ENCODE measurements around the gene SFMBT1. TPM values are rescaled to one million over a fixed set of nuclear protein-coding genes. Genes with fewer than 3 reads are reported as not detected.
"Not testable (repeated sequence)": the region's sequence is repeated elsewhere in the genome, so short reads cannot be mapped to it uniquely, and the experiment has no call there.

SFMBT1 gene
- total RNA-seq, 1 donor from 2014 or later = 8.4 TPM

DNA sequence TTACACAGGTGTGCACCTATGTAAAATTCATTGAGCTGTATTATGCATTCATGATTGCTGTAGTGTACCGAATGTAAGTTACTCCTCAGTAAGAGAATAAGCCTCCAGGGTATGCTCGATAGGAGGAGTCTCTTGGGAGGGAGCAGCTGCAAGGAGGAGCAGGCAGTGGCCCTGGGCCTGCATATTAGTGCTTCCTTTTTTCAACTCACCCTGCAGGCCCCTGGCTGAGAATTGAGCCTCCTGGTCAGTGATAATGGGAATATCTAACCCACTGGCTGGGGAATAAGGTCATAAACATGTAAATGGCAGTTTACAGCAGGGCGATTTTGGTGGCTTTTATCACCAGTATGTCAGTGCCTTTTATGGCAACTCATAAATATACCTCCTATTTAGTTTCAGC is 21.7 kb upstream of the SFMBT1 start:
- Mint-ChIP-seq H3K4me1 (ENCODE audit: low read depth) (peaks cover 4% of the 10 kb centered on the region), H3K4me3 (ENCODE audit: unreplicated experiment) (no peak overlapping the region), H3K27me3 (ENCODE audit: low read depth) (peaks cover 19% of the 10 kb centered on the region), H3K36me3 (ENCODE audit: low read depth) (no peaks in the 10 kb centered on the region), H3K27ac (ENCODE audit: unreplicated experiment) (no peak overlapping the region), H3K9me3 (ENCODE audit: low read depth) (peaks cover 3% of the 10 kb centered on the region)
- no peak for TF ChIP-seq CTCF (IDR thresholded peaks at IDR 0.05)
- no peak for DNase-seq (ENCODE audit: low spot score)

DNA sequence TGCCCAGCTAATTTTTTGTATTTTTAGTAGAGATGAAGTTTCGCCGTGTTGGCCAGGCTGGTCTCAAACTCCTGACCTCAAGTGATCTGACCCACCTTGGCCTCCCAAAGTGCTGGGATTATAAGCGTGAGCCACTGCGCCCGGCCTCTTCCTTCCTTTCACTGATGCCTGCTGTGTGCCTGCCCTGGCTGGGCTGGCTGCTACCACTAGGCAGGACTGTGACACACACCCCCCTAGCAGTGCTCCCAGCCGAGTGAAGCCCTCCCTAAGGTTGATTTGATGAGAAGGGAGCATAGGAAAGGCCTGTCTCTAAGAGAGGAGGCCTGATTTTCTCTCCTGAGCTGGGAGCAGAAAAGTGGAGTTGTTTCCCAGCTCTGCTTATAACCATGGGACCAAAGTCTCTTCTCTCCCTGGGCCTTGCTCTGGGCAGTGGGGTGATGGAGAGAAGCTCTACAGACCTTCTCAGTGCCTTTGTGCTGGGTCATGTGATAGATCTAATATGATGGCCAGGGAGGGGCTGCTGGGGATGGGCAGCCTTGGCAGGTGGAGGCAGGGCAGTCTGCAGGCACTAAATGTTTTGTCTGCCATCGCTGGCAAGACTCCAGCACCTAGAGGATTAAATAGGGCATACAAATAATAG is 20.1 kb upstream of the SFMBT1 start:
- no peak for DNase-seq (ENCODE audit: low spot score)
- no peaks in the 10 kb centered on the region for H3K36me3 Mint-ChIP-seq (ENCODE audit: low read depth)
- H3K4me1 Mint-ChIP-seq (ENCODE audit: low read depth) = no peaks in the 10 kb centered on the region
- TF ChIP-seq CTCF (IDR thresholded peaks at IDR 0.05) = no peak
- no peak overlapping the region for H3K4me3 Mint-ChIP-seq (ENCODE audit: unreplicated experiment)
- peaks cover 33% of the 10 kb centered on the region for H3K27me3 Mint-ChIP-seq (ENCODE audit: low read depth)
- H3K9me3 Mint-ChIP-seq (ENCODE audit: low read depth) = peaks cover 3% of the 10 kb centered on the region
- H3K27ac Mint-ChIP-seq (ENCODE audit: unreplicated experiment) = no peak overlapping the region

DNA sequence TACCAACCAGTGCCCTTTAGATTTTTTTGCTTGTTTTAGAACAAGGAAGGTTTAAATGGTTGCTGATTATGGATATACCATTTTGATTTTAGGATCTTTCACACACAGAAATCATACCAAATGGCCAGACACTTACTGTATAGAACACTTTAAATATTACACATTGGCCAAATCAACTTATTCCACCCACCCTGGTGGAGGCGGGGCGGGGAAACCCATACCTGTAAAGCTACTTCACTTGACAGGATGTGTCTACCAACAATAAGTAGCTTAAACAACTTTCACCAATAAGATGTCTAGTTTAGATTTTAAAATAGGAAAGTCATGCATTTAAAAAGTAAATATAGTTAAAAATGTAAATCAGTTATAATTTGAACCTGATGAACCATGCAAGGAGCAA is 17.0 kb upstream of the SFMBT1 start:
- Mint-ChIP-seq H3K27me3 (ENCODE audit: low read depth) (peaks cover 33% of the 10 kb centered on the region), H3K9me3 (ENCODE audit: low read depth) (peaks cover 3% of the 10 kb centered on the region), H3K4me3 (ENCODE audit: unreplicated experiment) (no peak overlapping the region), H3K36me3 (ENCODE audit: low read depth) (no peaks in the 10 kb centered on the region), H3K27ac (ENCODE audit: unreplicated experiment) (no peak overlapping the region), H3K4me1 (ENCODE audit: low read depth) (no peaks in the 10 kb centered on the region)
- no peak for TF ChIP-seq CTCF (IDR thresholded peaks at IDR 0.05)
- no peak for DNase-seq (ENCODE audit: low spot score)

DNA sequence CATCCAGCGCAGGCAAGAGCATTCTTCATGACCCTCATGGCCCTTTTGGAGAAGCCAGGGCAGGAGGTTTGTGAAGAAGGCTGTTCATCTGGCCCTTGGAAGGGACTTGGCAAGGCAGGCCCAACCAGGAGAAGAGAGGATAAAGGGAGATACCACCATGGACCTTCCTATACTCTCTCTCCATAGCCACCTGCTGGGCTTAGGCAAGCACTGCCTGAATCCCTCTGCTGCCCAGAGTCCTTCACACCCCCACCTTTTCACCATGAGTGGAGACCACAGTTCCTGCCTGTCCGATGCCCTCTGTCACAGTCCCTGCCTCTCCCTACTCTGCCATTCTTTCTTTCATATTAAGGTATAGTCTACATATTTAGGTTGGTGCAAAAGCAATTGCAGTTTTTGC is 10.6 kb upstream of the SFMBT1 start:
- peak; percentile 46 for TF ChIP-seq CTCF (IDR thresholded peaks at IDR 0.05)
- Mint-ChIP-seq H3K9me3 (ENCODE audit: low read depth) (no peaks in the 10 kb centered on the region), H3K4me3 (ENCODE audit: unreplicated experiment) (no peak overlapping the region), H3K36me3 (ENCODE audit: low read depth) (no peaks in the 10 kb centered on the region), H3K4me1 (ENCODE audit: low read depth) (no peaks in the 10 kb centered on the region), H3K27ac (ENCODE audit: unreplicated experiment) (no peak overlapping the region), H3K27me3 (ENCODE audit: low read depth) (peaks cover 5% of the 10 kb centered on the region)
- DNase-seq (ENCODE audit: low spot score) = no peak

GRCh38 chr3:53054233-53054632 is 8.4 kb upstream of the SFMBT1 start:
- H3K4me3 Mint-ChIP-seq (ENCODE audit: unreplicated experiment); H3K36me3 Mint-ChIP-seq (ENCODE audit: low read depth); H3K4me1 Mint-ChIP-seq (ENCODE audit: low read depth); H3K27me3 Mint-ChIP-seq (ENCODE audit: low read depth); H3K9me3 Mint-ChIP-seq (ENCODE audit: low read depth); DNase-seq (ENCODE audit: low spot score); H3K27ac Mint-ChIP-seq (ENCODE audit: unreplicated experiment): not testable (repeated sequence)

DNA sequence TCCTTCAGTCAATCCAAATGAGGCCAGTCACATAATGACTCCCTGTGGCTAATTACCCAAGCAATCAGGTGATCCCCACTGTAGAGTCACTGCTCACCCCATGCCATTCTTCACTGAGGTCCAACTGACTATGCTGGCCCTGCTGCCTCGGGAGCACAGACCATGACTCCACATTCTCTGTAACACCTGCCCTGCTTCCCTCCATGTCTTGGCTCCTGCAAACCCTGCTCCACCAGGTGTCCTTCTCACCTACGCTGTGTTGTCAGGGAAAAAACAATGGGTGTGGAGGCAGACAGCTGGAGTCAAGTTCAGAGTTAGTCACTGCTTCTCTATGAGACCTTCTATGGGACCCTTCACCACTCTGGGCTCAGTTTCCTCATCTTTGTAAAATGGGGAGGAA is 6.1 kb upstream of the SFMBT1 start:
- Mint-ChIP-seq H3K9me3 (ENCODE audit: low read depth) (no peaks in the 10 kb centered on the region), H3K4me3 (ENCODE audit: unreplicated experiment) (no peak overlapping the region), H3K27ac (ENCODE audit: unreplicated experiment) (no peak overlapping the region), H3K27me3 (ENCODE audit: low read depth) (peaks cover 2% of the 10 kb centered on the region), H3K36me3 (ENCODE audit: low read depth) (no peaks in the 10 kb centered on the region), H3K4me1 (ENCODE audit: low read depth) (peaks cover 5% of the 10 kb centered on the region)
- no peak for DNase-seq (ENCODE audit: low spot score)
- TF ChIP-seq CTCF (IDR thresholded peaks at IDR 0.05) = no peak

All from chondrocyte (in vitro differentiated cells).